GM12878 (cell line): ENCODE results near the gene CNGB1. TPM values are rescaled to one million over a fixed set of nuclear protein-coding genes. Genes with fewer than 3 reads are reported as not detected.

ENCODE experiments used
- CHD4 ChIP-seq: fragments of 200-600 bp; sonication (generic); IDR thresholded peaks from 2 replicates; pipeline ENCODE4 v1.6.1; 2016; ENCODE audit warnings: mild to moderate bottlenecking
- CTCF ChIP-seq, 3 experiments: IDR thresholded peaks in 2 of 3; conservative IDR thresholded peaks in 1 of 3; 2 replicates each; pipeline ENCODE4 v1.5.1; 2011; ENCODE audit warnings: low read depth in 3 of 3, low read length in 3 of 3, mild to moderate bottlenecking in 3 of 3, control low read depth in 2 of 3, moderate library complexity in 2 of 3, inconsistent platforms in 1 of 3, mixed read lengths in 1 of 3; ENCODE audit not compliant: control insufficient read depth in 2 of 3, insufficient read depth in 1 of 3; ENCODE audit errors: extremely low read depth in 1 of 3
- HDAC6 ChIP-seq: fragments of 200-600 bp; sonication (generic); IDR thresholded peaks from one replicate; pipeline ENCODE4 v1.8.0; 2017; ENCODE audit warnings: antibody characterized with exemption; ENCODE audit not compliant: unreplicated experiment
- MEF2B ChIP-seq: fragments of 450-650 bp; IDR thresholded peaks from 2 replicates; pipeline ENCODE4 v1.6.1; 2018; ENCODE audit warnings: mild to moderate bottlenecking, moderate library complexity; ENCODE audit not compliant: partially characterized antibody, poor library complexity, severe bottlenecking
- PAX8 ChIP-seq: fragments of 450-650 bp; IDR thresholded peaks from 2 replicates; pipeline ENCODE4 v1.6.1; 2017; ENCODE audit warnings: mild to moderate bottlenecking, moderate library complexity
- RFX5 ChIP-seq: IDR thresholded peaks from 2 replicates; pipeline ENCODE4 v1.6.1; 2011; ENCODE audit warnings: low read depth, low read length, improper control_type of control experiment
- SREBF1 ChIP-seq: IDR thresholded peaks from 2 replicates; pipeline ENCODE4 v1.6.1; 2012; ENCODE audit warnings: mild to moderate bottlenecking, low read length
- SRF ChIP-seq, 2 experiments: IDR thresholded peaks; 2 replicates each; pipeline ENCODE4 v1.6.1; 2011; ENCODE audit warnings: low read depth in 2 of 2, low read length in 2 of 2, mild to moderate bottlenecking in 1 of 2, moderate library complexity in 1 of 2
- STAT1 ChIP-seq: fragments of 450-650 bp; conservative IDR thresholded peaks from 2 replicates; pipeline ENCODE4 v1.6.1; 2014; ENCODE audit warnings: antibody characterized with exemption, mild to moderate bottlenecking
- STAT3 ChIP-seq: IDR thresholded peaks from 2 replicates; pipeline ENCODE4 v1.6.1; 2011; ENCODE audit warnings: low read depth, low read length, improper control_type of control experiment
- USF2 ChIP-seq: IDR thresholded peaks from 2 replicates; pipeline ENCODE4 v1.6.1; 2011; ENCODE audit warnings: low read depth, low read length, improper control_type of control experiment, borderline replicate concordance
- polyA plus RNA-seq, 11 experiments: library from polyadenylated mRNA; depleted of rRNA in 4 of 11; unstranded in 6 of 11; stranded (reverse) in 5 of 11; fragments of >200 nt; fragmentation: Nextera tagmentation in 4 of 11; fragmentation: Illumina TruSeq in 1 of 11; extraction: Ambion mirVana in 4 of 11; extraction: Trizol in 1 of 11; gene quantifications; 1 replicate in 1 of 11; 2 replicates in 10 of 11; pipeline versions ENCODE4 v1.2.1 to v1.2.3, GENCODE V29; 2011 to 2016; ENCODE audit warnings: inconsistent platforms in 2 of 11, missing spikeins in 2 of 11, low read depth in 1 of 11
- total RNA-seq, 4 experiments: library from RNA; depleted of rRNA in 3 of 4; stranded (reverse); fragments of >200 nt in 3 of 4; fragmentation: Illumina TruSeq in 1 of 4; extraction: Trizol in 1 of 4; gene quantifications; 2 replicates each; pipeline versions ENCODE4 v1.2.1 to v1.2.3, GENCODE V29; 2013 to 2021
- TF ChIP-seq, protein P1 (sequence below): fragments of 150-350 bp; IDR thresholded peaks from 2 replicates; pipeline ENCODE4 v1.6.1; 2014; ENCODE audit warnings: mild to moderate bottlenecking, low read depth, low read length

The CNGB1 gene
- total and polyA plus RNA-seq, 10 of the 15 experiments (the other 5 are each of a cell fraction or from before 2014, with no cell fraction given): 0.03 TPM; not detected in 9

GRCh38 chr16:58019866-58020538, 49.1 kb upstream of the CNGB1 start (continued):
- no peak for TF ChIP-seq PAX8
- no peak for TF ChIP-seq STAT3
- TF ChIP-seq SRF (IDR thresholded peaks at IDR 0.05; ENCODE audit: low read depth in 2 of 2, low read length in 2 of 2): no peak
- TF ChIP-seq, protein P1, sequence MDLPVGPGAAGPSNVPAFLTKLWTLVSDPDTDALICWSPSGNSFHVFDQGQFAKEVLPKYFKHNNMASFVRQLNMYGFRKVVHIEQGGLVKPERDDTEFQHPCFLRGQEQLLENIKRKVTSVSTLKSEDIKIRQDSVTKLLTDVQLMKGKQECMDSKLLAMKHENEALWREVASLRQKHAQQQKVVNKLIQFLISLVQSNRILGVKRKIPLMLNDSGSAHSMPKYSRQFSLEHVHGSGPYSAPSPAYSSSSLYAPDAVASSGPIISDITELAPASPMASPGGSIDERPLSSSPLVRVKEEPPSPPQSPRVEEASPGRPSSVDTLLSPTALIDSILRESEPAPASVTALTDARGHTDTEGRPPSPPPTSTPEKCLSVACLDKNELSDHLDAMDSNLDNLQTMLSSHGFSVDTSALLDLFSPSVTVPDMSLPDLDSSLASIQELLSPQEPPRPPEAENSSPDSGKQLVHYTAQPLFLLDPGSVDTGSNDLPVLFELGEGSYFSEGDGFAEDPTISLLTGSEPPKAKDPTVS: no peak
- TF ChIP-seq RFX5: no peak
- no peak for TF ChIP-seq USF2
- no peak for TF ChIP-seq MEF2B
- TF ChIP-seq CTCF (IDR thresholded peaks at IDR 0.05 in 2 of 3, conservative IDR thresholded peaks at IDR 0.05 in 1 of 3; ENCODE audit: control insufficient read depth in 2 of 3, extremely low read depth in 1 of 3, insufficient read depth in 1 of 3, low read depth in 3 of 3, low read length in 3 of 3): no peak
- no peak for TF ChIP-seq HDAC6
- no peak for TF ChIP-seq STAT1
- TF ChIP-seq CHD4: no peak
- TF ChIP-seq SREBF1: no peak
- TF ChIP-seq, all 136 proteins: peak for 0
